GDM1 (cell line): Measurements from ENCODE around the gene PPP1R13L.
"Not testable (repeated sequence)": the region's sequence is repeated elsewhere in the genome, so short reads cannot be mapped to it uniquely, and the experiment has no call there.

Source experiments
- DNase-seq: peaks from one replicate; lab custom pipeline; 2025; lab: John Stamatoyannopoulos, UW

PPP1R13L gene

GRCh38 chr19:45429896-45430295 is 25.0 kb upstream of the PPP1R13L start:
- DNase-seq = not testable (repeated sequence)

GRCh38 chr19:45428384-45429231 is 23.7 kb upstream of the PPP1R13L start:
- DNase-seq = no peak

- peak; percentile 21 for DNase-seq
Observed at GRCh38 chr19:45424191-45425058, 19.6 kb upstream of the PPP1R13L start.

- DNase-seq = peak; percentile 82
Observed at GRCh38 chr19:45423589-45424190, 18.8 kb upstream of the PPP1R13L start, which contains the start of gene ERCC1. Gene ERCC1, minus strand, starts transcription at chr19:45423917. Its CDS starts 543 bp downstream, at chr19:45423374.

GRCh38 chr19:45423033-45423588 is 18.2 kb upstream of the PPP1R13L start:
- DNase-seq = no peak

GRCh38 chr19:45421947-45422498 is 17.2 kb upstream of the PPP1R13L start:
- no peak for DNase-seq

- no peak for DNase-seq
Observed at GRCh38 chr19:45420871-45421270, 16.0 kb upstream of the PPP1R13L start.

- no peak for DNase-seq
Observed at GRCh38 chr19:45420356-45420755, 15.5 kb upstream of the PPP1R13L start.

GRCh38 chr19:45419895-45420294 is 15.0 kb upstream of the PPP1R13L start:
- DNase-seq = no peak

GRCh38 chr19:45419396-45419795 is 14.5 kb upstream of the PPP1R13L start:
- DNase-seq = peak; percentile 48

GRCh38 chr19:45418802-45419201 is 13.9 kb upstream of the PPP1R13L start:
- no peak for DNase-seq

- no peak for DNase-seq
Observed at GRCh38 chr19:45417151-45417550, 12.3 kb upstream of the PPP1R13L start.

- DNase-seq = no peak
Observed at GRCh38 chr19:45414468-45414867, 9.6 kb upstream of the PPP1R13L start.

- DNase-seq = no peak
Observed at GRCh38 chr19:45413497-45413896, 8.6 kb upstream of the PPP1R13L start.

GRCh38 chr19:45410330-45410729 is 5.5 kb upstream of the PPP1R13L start:
- DNase-seq = not testable (repeated sequence)

- DNase-seq = no peak
Observed at GRCh38 chr19:45409557-45409920, 4.7 kb upstream of the PPP1R13L start.

GRCh38 chr19:45408830-45409556 is 4.1 kb upstream of the PPP1R13L start:
- no peak for DNase-seq

- no peak for DNase-seq
Observed at GRCh38 chr19:45408121-45408520, 3.3 kb upstream of the PPP1R13L start.

GRCh38 chr19:45407585-45407984 is 2.7 kb upstream of the PPP1R13L start:
- DNase-seq = not testable (repeated sequence)

GRCh38 chr19:45407091-45407375 is 2.2 kb upstream of the PPP1R13L start:
- DNase-seq = no peak
